ENCODE measurements around the gene GNB1L. TPM values are rescaled to one million over a fixed set of nuclear protein-coding genes. Genes with fewer than 3 reads are reported as not detected.

The GNB1L gene
- total RNA-seq, 1 experiment from 2014 or later: 18.0 TPM

DNA sequence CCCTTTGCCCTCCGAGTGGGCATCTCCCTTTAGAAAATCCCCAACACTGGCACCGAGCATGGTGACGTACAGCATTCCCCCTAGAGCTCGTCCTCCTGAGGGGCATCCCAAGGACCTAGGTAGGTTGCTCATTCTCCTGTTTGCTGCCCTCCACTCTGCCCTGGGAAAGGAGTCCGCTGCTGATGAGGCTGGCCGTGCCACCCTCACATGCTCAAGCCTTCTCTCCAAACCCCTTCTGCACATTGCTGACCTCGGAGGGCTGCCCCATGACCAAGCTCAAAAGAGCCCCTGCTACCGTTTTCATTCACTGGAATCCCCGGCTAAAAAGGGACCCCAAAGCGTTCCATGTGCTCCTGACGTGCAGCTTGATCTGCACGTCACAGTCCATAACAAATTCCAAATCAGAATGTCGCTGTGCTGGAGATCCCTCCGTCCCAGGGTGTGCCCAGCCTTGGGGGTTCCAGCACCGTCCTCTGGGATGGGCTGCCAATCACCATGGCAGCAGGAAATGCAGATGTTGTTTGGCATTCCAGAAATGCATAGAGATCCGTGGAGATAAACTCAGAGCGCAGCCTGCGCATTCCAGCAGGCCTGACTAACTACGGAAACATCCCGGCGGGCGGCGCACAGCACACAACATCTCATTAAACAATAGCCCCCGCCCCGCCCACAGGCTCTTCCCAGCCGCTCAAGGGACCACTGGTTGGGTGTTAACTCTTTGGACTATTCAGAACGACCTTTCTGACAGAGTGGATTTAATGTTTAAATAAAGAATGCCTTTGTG lies 26.3 kb upstream of the GNB1L start (continued):
- TF ChIP-seq, protein P1, sequence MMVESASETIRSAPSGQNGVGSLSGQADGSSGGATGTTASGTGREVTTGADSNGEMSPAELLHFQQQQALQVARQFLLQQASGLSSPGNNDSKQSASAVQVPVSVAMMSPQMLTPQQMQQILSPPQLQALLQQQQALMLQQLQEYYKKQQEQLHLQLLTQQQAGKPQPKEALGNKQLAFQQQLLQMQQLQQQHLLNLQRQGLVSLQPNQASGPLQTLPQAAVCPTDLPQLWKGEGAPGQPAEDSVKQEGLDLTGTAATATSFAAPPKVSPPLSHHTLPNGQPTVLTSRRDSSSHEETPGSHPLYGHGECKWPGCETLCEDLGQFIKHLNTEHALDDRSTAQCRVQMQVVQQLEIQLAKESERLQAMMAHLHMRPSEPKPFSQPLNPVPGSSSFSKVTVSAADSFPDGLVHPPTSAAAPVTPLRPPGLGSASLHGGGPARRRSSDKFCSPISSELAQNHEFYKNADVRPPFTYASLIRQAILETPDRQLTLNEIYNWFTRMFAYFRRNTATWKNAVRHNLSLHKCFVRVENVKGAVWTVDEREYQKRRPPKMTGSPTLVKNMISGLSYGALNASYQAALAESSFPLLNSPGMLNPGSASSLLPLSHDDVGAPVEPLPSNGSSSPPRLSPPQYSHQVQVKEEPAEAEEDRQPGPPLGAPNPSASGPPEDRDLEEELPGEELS (CRISPR knock-in tag; IDR thresholded peaks at IDR 0.05): peak; percentile 49; the same call in 1 of the 2 replicates
- TF ChIP-seq, protein P2, sequence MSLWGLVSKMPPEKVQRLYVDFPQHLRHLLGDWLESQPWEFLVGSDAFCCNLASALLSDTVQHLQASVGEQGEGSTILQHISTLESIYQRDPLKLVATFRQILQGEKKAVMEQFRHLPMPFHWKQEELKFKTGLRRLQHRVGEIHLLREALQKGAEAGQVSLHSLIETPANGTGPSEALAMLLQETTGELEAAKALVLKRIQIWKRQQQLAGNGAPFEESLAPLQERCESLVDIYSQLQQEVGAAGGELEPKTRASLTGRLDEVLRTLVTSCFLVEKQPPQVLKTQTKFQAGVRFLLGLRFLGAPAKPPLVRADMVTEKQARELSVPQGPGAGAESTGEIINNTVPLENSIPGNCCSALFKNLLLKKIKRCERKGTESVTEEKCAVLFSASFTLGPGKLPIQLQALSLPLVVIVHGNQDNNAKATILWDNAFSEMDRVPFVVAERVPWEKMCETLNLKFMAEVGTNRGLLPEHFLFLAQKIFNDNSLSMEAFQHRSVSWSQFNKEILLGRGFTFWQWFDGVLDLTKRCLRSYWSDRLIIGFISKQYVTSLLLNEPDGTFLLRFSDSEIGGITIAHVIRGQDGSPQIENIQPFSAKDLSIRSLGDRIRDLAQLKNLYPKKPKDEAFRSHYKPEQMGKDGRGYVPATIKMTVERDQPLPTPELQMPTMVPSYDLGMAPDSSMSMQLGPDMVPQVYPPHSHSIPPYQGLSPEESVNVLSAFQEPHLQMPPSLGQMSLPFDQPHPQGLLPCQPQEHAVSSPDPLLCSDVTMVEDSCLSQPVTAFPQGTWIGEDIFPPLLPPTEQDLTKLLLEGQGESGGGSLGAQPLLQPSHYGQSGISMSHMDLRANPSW (CRISPR knock-in tag; conservative IDR thresholded peaks at IDR 0.05; ENCODE audit: low read depth): no peak
- TF ChIP-seq SOX15 (CRISPR knock-in tag; IDR thresholded peaks at IDR 0.05) (no peak), ZNF263 (CRISPR knock-in tag; IDR thresholded peaks at IDR 0.05; ENCODE audit: low read depth) (no peak), ZNF317 (CRISPR knock-in tag; IDR thresholded peaks at IDR 0.05; ENCODE audit: borderline replicate concordance, low read depth) (0 out of 2 replicates have a peak, but pooled peaks have one; percentile 11)
- TF ChIP-seq, protein P3, sequence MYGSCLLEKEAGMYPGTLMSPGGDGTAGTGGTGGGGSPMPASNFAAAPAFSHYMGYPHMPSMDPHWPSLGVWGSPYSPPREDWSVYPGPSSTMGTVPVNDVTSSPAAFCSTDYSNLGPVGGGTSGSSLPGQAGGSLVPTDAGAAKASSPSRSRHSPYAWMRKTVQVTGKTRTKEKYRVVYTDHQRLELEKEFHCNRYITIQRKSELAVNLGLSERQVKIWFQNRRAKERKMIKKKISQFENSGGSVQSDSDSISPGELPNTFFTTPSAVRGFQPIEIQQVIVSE (CRISPR knock-in tag; IDR thresholded peaks at IDR 0.05; ENCODE audit: borderline replicate concordance): no peak

DNA sequence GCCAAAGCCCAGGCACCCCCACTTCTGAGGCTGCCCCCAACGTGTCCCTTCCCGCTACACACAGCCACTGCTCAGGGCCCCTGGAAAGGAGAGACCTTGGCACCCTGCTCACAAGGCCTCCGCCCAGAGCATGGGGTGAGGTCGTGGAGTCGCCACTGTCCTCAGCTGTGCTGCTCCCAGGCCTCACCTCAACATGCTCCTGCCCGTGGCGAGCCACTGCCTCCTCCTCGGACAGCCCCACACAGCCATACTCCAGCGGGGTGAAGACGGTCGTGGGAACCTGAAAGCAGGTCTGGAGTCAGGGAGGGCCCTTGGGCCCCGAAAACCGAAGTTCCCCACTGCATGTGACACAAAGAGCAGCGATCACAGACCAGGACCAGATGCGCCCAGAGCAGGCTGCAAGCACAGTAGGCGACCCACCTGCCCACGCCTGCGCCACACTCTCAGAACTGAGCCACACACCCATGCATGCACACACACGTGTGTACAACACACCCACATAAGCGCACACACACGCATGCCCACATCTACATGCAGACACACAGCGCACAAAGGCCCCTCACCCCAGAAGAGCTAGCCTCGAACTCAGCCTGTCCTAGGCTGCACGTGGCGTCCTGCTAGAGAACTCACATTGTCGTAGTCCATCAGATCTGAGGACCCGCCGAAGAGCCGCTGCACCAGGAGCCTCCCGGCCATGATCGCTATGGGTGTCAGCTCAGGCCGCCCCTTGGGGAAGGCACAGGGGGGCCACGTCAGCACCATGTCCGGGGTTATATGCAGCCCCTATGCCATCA lies 25.5 kb upstream of the GNB1L start:
- H3K27ac Mint-ChIP-seq: peak overlapping the region; percentile 98
- H3K27me3 Mint-ChIP-seq (ENCODE audit: low read depth): no peaks in the 10 kb centered on the region; the same call in 1 of the 2 replicates
- no peaks in the 10 kb centered on the region for H3K9me3 Mint-ChIP-seq
- peaks cover 30% of the 10 kb centered on the region for H3K4me1 Mint-ChIP-seq
- no peak overlapping the region; the same call in 1 of the 2 replicates for H3K4me3 Mint-ChIP-seq
- no peak for ATAC-seq
- TF ChIP-seq, protein P4, sequence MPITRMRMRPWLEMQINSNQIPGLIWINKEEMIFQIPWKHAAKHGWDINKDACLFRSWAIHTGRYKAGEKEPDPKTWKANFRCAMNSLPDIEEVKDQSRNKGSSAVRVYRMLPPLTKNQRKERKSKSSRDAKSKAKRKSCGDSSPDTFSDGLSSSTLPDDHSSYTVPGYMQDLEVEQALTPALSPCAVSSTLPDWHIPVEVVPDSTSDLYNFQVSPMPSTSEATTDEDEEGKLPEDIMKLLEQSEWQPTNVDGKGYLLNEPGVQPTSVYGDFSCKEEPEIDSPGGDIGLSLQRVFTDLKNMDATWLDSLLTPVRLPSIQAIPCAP (CRISPR knock-in tag; IDR thresholded peaks at IDR 0.05): no peak
- TF ChIP-seq, protein P5, sequence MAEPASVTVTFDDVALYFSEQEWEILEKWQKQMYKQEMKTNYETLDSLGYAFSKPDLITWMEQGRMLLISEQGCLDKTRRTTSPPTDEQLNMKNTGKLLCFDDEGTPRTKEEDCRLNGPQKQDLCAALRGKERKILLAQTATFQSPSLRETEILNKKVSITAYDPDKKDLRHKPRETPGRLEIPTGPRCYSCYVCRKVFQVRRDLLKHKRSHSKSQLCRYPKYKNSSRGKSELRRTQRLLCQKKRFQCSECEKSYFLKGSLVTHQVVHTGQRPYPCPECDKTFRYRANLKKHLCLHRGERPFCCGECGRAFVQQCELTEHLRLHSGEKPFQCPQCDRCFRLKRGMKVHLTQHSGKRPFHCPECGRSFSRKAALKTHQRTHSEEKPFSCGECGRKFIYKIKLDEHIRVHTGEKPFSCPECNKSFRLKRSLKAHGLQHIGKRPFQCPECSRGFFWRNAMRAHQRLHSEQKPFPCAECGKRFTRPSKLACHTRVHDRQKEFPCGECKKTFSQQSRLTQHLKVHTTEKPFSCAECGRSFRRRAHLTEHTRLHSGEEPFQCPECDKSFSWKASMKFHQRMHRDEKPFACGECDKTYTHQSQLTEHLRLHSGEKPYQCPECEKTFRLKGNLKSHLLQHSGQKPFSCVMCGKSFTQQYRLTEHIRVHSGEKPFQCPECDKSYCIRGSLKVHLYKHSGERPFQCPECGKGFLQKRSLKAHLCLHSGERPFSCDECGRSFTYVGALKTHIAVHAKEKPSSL (CRISPR knock-in tag; conservative IDR thresholded peaks at IDR 0.05): no peak
- TF ChIP-seq TCF7 (CRISPR knock-in tag; IDR thresholded peaks at IDR 0.05; ENCODE audit: low read depth) (no peak), FOXP1 (CRISPR knock-in tag; IDR thresholded peaks at IDR 0.05; ENCODE audit: borderline replicate concordance) (no peak), FOXK1 (CRISPR knock-in tag; IDR thresholded peaks at IDR 0.05) (no peak), TEAD1 (CRISPR knock-in tag; IDR thresholded peaks at IDR 0.05) (no peak), GTF2I (CRISPR knock-in tag; conservative IDR thresholded peaks at IDR 0.05) (no peak), ZBTB21 (CRISPR knock-in tag; IDR thresholded peaks at IDR 0.05; ENCODE audit: borderline replicate concordance) (no peak), ZNF423 (CRISPR knock-in tag; IDR thresholded peaks at IDR 0.05) (no peak), ZNF263 (CRISPR knock-in tag; IDR thresholded peaks at IDR 0.05; ENCODE audit: low read depth) (no peak)
- TF ChIP-seq, protein P6, sequence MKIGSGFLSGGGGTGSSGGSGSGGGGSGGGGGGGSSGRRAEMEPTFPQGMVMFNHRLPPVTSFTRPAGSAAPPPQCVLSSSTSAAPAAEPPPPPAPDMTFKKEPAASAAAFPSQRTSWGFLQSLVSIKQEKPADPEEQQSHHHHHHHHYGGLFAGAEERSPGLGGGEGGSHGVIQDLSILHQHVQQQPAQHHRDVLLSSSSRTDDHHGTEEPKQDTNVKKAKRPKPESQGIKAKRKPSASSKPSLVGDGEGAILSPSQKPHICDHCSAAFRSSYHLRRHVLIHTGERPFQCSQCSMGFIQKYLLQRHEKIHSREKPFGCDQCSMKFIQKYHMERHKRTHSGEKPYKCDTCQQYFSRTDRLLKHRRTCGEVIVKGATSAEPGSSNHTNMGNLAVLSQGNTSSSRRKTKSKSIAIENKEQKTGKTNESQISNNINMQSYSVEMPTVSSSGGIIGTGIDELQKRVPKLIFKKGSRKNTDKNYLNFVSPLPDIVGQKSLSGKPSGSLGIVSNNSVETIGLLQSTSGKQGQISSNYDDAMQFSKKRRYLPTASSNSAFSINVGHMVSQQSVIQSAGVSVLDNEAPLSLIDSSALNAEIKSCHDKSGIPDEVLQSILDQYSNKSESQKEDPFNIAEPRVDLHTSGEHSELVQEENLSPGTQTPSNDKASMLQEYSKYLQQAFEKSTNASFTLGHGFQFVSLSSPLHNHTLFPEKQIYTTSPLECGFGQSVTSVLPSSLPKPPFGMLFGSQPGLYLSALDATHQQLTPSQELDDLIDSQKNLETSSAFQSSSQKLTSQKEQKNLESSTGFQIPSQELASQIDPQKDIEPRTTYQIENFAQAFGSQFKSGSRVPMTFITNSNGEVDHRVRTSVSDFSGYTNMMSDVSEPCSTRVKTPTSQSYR (CRISPR knock-in tag; IDR thresholded peaks at IDR 0.05): no peak
- ChIA-PET CTCF (interaction anchor here (0.8 to 1.3 kb wide), 7 partner anchors 10 to 156 kb away, joined by 3 to 7 read pairs (median 4); partner anchors contain the start of gene GP1BB), POLR2A (interaction anchor here (1.9 kb wide), 1 partner anchor 10 kb away, joined by 8 read pairs; no protein-coding TSS in a partner anchor)
- peak; percentile 10 for DNase-seq (ENCODE audit: low spot score)
- H3K36me3 Mint-ChIP-seq: no peaks in the 10 kb centered on the region

All from WTC11 (cell line).